ENCODE data around the gene TLR3. TPM values are rescaled to one million over a fixed set of nuclear protein-coding genes. Genes with fewer than 3 reads are reported as not detected.
A peak's percentile ranks its signal among the peaks of the same experiment; 100 is the strongest.

Gene TLR3
- total and polyA plus RNA-seq, 2 of the 8 experiments (the other 6 are each of a cell fraction or from before 2014, with no cell fraction given): 1.00 to 2.6 TPM

- no peak for TF ChIP-seq KDM4A (IDR thresholded peaks at IDR 0.05; ENCODE audit: low read depth, low read length, severe bottlenecking)
- TF ChIP-seq TCF12 (IDR thresholded peaks at IDR 0.05; ENCODE audit: low read depth, low read length): no peak
- no peak for TF ChIP-seq POU5F1 (IDR thresholded peaks at IDR 0.05; ENCODE audit: low read depth, low read length)
- TF ChIP-seq JUND (IDR thresholded peaks at IDR 0.05; ENCODE audit: low read length): no peak
- no peak for TF ChIP-seq ATF3 (IDR thresholded peaks at IDR 0.05; ENCODE audit: insufficient read depth, low read depth, low read length)
- no peak for TF ChIP-seq E2F6 (IDR thresholded peaks at IDR 0.05)
- no peak for TF ChIP-seq SP4 (IDR thresholded peaks at IDR 0.05; ENCODE audit: low read length)
- H3K4me2 ChIP-seq (ENCODE audit: insufficient read depth in 1 of 2, low read depth in 2 of 2, low read length in 2 of 2): no peak overlapping the region
- no peak overlapping the region for H3K9ac ChIP-seq (replicated peaks in 1 of 4; ENCODE audit: extremely low read depth in 1 of 4, low read depth in 3 of 4, low read length in 3 of 4)
- H3K27me3 ChIP-seq (replicated peaks in 1 of 4; ENCODE audit: control insufficient read depth in 3 of 4, extremely low read depth in 1 of 4, insufficient read depth in 3 of 4, low read length in 3 of 4): no peaks in the 10 kb centered on the region
- H3K4ac ChIP-seq (replicated peaks; ENCODE audit: insufficient read length, low read depth, low read length): no peak overlapping the region
- no peak overlapping the region for H3K14ac ChIP-seq (ENCODE audit: insufficient read length)
- H2BK12ac ChIP-seq (ENCODE audit: low read depth, low read length): no peak overlapping the region
- H4K20me1 ChIP-seq (replicated peaks in 1 of 2; ENCODE audit: control insufficient read depth in 1 of 2, insufficient read depth in 2 of 2, low read length in 2 of 2): no peaks in the 10 kb centered on the region
- no peak overlapping the region for H4K5ac ChIP-seq (ENCODE audit: insufficient read length, low read depth, low read length)
- no peak overlapping the region for H2BK120ac ChIP-seq (replicated peaks; ENCODE audit: low read depth, low read length)
- H3K9me3 ChIP-seq (ENCODE audit: insufficient read depth in 2 of 2, low read depth in 1 of 2, low read length in 1 of 2): peaks cover 27 to 33% of the 10 kb centered on the region in 2 experiments
- peak overlapping the region; percentile 3; the same call in 1 of the 2 replicates for H2BK20ac ChIP-seq (ENCODE audit: low read length)
- no peak overlapping the region for H3K23ac ChIP-seq (ENCODE audit: insufficient read length)
- no peak overlapping the region for H3K4me3 ChIP-seq (ENCODE audit: extremely low read depth in 1 of 4, insufficient read depth in 2 of 4, low read depth in 3 of 4, low read length in 4 of 4)
- peak overlapping the region; percentile 5 for H4K91ac ChIP-seq (replicated peaks; ENCODE audit: insufficient read length, low read length)
- H3K27ac ChIP-seq (ENCODE audit: low read depth, low read length): no peak overlapping the region
- no peaks in the 10 kb centered on the region for H3K79me2 ChIP-seq (ENCODE audit: control insufficient read depth in 1 of 2, insufficient read depth in 2 of 2, low read length in 2 of 2)
- ChIA-PET CTCF (ENCODE audit: partially characterized antibody) (interaction anchor here (1.0 to 1.3 kb wide), 2 partner anchors 12 to 13 kb away, joined by 3 read pairs; no protein-coding TSS in a partner anchor), POLR2A (ENCODE audit: partially characterized antibody) (no interaction called here)
- WGBS, 2 experiments (ENCODE audit: extremely low coverage in 1 of 2, insufficient coverage in 1 of 2, insufficient read length in 1 of 2, insufficient replicate concordance in 2 of 2, low coverage in 1 of 2, low lambda C conversion rate in 2 of 2, missing lambda C conversion rate in 1 of 2): 94% methylated on average over 3 of the region's 3 CpGs; no CpG with 5 or more reads in 1 of the 2 experiments
- no peak overlapping the region for H2BK5ac ChIP-seq (ENCODE audit: low read depth, low read length)
- FAIRE-seq (no peak), DNase-seq (ENCODE audit: low read depth in 1 of 2, low spot score in 2 of 2) (no peak)
- no peak overlapping the region for H2AK5ac ChIP-seq (ENCODE audit: low read depth, low read length)
- no peaks in the 10 kb centered on the region for H3K23me2 ChIP-seq (ENCODE audit: low read depth, low read length)
- H3K79me1 ChIP-seq (ENCODE audit: low read depth, low read length): no peaks in the 10 kb centered on the region
- H2BK15ac ChIP-seq (ENCODE audit: low read length): no peak overlapping the region
- no peak overlapping the region for H4K8ac ChIP-seq (ENCODE audit: extremely low read depth, insufficient read depth, low read length)
- no peak overlapping the region for H3K56ac ChIP-seq (replicated peaks; ENCODE audit: insufficient read length, low read depth, low read length)
- no peak overlapping the region for H3K18ac ChIP-seq (ENCODE audit: extremely low read depth, low read length)
- H2AFZ ChIP-seq (ENCODE audit: low read length): no peak overlapping the region
- peaks cover 13 to 34% (median 27%) of the 10 kb centered on the region in 4 experiments for H3K4me1 ChIP-seq (replicated peaks in 1 of 4; ENCODE audit: control insufficient read depth in 3 of 4, insufficient read depth in 4 of 4, low read length in 3 of 4)
- no peaks in the 10 kb centered on the region for H3K36me3 ChIP-seq (ENCODE audit: control insufficient read depth in 2 of 4, insufficient read depth in 4 of 4, low read length in 3 of 4)
Observed at GRCh38 chr4:186033027-186033426, 35.9 kb upstream of the TLR3 start.
